HG03108 (cell line): ENCODE results near the gene CCDC196.

Experiments
- ATAC-seq: cut with Tn5 transposase; IDR thresholded peaks from one replicate; pipeline ENCODE4 v1.9.1; 2021; ENCODE audit warnings: moderate library complexity; ENCODE audit not compliant: unreplicated experiment

Gene CCDC196

GRCh38 chr14:66485910-66486421 is at the start of gene CCDC196:
TSS of gene CCDC196 (plus strand) at chr14:66486371. CDS start at chr14:66486503, 132 bp downstream.
- ATAC-seq: no peak

DNA sequence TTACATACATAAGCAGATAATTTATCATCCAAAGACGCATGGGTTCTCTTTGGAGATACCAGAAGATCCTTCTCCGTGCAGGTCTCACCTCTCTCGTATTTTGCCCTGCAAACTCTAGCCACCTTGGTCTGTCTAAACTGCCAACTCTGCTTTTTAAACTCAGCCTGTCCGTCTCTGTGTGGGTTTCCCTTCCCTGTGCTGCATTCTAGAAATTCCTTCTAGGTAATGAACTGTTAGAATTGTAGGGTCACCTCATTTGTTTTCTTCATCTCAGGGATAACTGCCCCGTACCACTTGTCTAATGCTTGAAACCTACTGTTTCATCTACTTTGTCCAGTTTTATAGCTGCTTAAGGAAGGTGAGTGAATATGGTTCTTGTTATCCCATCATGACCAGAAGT is 45.4 kb upstream of the CCDC196 start:
- ATAC-seq: no peak

GRCh38 chr14:66442953-66443571 is 43.1 kb upstream of the CCDC196 start:
- no peak for ATAC-seq

DNA sequence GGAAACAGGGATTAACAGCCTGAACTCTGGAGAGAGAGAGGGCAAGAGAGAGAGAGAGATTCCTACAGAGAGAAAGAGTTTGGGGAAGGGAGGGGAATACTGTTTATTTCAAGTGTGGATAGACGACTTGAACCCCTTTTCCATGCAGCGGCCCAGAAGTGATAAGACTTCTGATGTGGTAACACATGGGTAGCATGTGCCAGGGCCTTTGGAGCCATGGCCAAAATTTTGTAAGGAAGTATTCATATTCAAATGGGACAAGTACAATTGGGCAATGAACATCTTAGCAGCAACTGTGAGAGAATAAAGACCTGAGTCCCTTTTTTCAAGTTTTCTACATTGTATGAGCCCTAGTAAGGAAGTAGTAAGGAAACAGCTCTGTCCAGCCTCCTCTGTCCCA is 42.4 kb upstream of the CCDC196 start:
- ATAC-seq: no peak

DNA sequence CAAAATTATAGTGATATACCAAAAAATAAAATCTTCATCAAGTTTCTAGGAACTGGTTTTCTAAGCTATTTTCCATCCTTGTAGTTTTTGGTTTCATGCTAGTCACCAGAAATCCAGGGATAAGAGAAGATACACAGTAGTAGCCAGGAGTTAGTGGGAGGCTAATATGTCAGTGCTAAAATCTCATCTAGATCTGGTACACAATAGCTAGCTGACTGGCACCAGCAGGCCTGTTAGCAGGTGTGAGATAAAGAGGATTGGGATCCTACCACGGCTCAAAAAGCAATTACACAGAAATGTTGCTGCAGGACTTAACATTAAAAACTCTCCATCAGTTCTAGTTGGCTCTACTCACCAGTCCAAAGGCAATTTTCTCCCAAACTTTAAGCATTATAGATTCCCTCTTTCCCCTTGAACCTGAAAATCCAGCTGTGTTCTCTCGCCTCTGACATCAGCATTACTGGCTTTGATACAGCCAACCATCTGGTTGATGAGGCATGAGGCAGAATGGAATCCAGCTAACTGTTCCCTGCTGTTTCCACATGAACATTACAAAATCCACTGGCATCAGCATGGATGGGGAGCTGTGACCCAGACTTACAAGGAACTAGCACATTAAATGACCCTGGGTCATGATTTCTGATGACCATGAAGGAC is 41.8 kb upstream of the CCDC196 start:
- no peak for ATAC-seq

DNA sequence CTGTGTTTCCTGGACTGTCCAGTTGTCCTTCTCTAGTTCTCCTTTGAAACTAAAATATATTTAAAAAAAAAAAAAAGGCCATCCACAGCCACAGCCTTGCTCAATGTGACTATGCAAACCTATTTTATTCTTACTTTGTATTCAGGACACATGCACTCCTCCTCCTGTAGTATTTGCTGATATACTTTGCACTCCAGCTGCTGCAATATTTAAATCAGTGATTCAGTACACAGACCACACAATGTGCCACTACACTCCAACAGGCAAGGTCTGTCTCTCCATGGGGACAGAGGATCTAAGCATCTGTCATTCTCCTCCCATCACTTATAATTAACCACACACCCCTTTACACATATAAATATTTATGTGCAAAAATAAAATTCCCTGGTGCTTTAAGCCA is 40.2 kb upstream of the CCDC196 start:
- ATAC-seq: no peak

GRCh38 chr14:66453469-66453868 is 32.7 kb upstream of the CCDC196 start:
- no peak for ATAC-seq

- ATAC-seq: no peak
Observed at GRCh38 chr14:66459603-66460002, 26.6 kb upstream of the CCDC196 start.

GRCh38 chr14:66464261-66464660 is 21.9 kb upstream of the CCDC196 start:
- ATAC-seq: no peak

DNA sequence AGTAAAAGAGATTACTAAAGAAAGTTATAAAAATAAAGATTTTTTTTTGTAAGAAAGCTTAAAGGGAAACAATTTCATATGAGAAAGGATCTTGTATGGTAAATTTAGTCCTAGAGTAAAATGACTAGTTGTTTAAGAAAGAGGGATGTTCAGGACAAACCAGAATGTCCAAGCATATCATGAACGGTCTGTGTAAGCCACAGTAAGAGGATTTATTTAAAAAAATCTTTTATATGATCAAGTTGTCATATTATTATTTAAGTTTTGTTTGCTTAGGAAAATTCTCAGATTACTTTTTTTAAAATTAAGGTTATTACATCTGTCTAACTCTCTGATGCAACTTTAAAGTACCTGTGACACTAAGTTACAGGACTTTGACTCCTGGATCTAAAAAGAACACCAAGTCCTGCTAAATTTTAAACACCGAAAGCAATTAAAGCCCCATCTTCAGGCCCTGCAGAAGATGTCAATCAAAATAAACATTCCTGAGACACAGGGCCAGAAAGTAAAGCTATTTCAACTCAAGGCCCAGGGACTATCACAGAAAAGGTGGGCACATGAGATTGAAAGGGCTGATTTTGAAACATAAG is 17.3 kb upstream of the CCDC196 start:
- ATAC-seq: no peak

DNA sequence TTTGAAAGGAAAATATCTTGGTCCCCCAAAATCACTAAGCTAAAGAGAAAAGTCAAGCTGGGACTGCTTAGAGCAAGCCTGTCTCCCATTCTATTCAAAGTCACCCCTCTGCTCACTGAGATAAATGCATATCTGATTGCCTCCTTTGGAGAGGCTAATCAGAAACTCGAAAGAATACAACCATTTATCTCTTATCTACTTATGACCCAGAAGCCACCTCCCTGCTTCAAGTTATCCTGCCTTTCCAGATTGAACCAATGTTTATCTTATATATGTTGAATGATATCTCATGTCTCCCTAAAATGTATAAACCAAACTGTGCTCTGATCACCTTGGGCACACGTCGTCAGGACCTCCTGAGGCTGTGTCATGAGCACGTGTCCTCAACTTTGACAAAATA is 14.6 kb upstream of the CCDC196 start:
- ATAC-seq: no peak

DNA sequence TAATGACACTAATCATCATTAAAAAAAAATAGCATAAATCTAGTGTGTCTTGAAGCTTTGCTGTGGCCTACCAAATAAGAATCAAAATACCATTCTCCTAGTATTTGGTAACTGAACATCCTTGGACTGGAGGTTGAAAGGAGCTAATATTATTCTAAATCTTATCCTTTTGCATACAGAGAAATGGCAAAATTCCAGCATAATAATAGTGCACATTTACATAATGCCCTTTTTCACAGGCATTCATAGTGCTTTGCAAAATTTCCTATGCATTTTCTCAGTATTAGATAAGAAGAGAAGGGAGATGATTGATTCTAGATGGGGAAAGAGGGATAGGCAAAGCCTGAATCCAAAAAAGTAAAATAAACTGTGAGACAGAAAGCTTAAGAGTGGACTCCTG is 13.9 kb upstream of the CCDC196 start:
- ATAC-seq: no peak

GRCh38 chr14:66473223-66473622 is 12.9 kb upstream of the CCDC196 start:
- no peak for ATAC-seq

DNA sequence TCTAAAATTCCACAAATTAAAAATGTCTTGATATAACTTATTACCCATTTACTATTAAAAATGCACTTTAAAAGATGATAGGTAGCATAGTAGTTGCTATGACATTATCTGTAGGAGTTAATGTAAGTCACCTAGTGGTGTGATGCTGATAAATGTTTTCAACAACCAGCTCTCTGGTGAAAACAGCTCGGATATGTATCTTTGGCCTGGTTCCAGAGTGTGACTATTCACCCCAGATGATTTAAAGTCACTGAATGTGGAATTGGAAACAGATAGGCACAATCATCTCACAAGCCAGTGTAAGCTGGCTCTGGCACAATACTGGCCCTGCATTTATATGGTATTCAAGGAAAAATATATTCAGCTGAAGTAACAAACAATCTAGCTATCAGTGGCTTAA is 9.2 kb upstream of the CCDC196 start:
- ATAC-seq: no peak

DNA sequence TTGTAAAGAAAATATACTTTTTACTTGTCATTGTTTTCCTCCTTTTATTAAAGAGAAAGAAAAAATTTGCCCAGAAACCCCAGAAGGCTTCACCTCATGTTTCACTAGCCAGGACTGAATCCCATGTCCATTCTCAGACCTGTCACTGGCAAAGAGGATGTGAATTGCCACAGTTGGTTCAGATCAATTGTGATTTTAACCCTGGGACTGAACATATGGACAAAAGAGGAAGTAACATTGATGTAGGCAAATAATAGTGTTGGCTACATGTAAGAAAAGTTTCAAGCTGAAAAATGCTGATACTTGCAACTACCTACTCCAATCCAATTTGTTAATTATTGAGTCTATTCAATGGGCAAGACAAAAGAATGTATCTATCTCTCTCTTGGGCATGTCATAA is 8.6 kb upstream of the CCDC196 start:
- ATAC-seq: no peak

- no peak for ATAC-seq
Observed at GRCh38 chr14:66482873-66483272, 3.3 kb upstream of the CCDC196 start.

- no peak for ATAC-seq
Observed at GRCh38 chr14:66483322-66483721, 2.8 kb upstream of the CCDC196 start.

GRCh38 chr14:66485029-66485428 is 1.1 kb upstream of the CCDC196 start:
- no peak for ATAC-seq

DNA sequence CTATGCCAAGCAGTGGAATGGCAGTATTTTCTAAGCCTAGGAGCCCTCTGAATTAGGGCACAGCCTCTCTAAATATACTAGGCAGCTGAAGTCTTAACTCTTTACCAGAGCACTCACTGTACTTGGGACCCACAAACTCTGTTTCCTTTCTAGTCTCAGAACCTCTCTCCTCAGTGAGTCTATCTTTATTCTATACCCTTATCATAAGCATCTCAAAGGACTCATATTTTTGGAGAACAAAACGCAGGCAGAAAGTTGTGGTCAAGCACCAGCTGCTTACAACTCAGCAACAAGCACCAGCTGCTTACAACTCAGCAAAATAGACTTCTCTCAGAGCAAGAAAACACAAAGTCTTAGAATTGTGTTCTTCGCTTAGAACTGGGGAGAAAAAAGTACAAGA is 993 bp downstream of the CCDC196 start:
- no peak for ATAC-seq

- ATAC-seq: no peak
Observed at GRCh38 chr14:66490143-66491111, 4.3 kb downstream of the CCDC196 start.

GRCh38 chr14:66493750-66494149 is 7.6 kb downstream of the CCDC196 start:
- ATAC-seq: no peak
